UCSD-AML1 (cell line): ENCODE measurements around the gene MT2A.
"Not testable (repeated sequence)": the region's sequence is repeated elsewhere in the genome, so short reads cannot be mapped to it uniquely, and the experiment has no call there.

ENCODE experiments used
- DNase-seq: peaks from one replicate; lab custom pipeline; 2025; ENCODE audit not compliant: unreplicated experiment; lab: John Stamatoyannopoulos, UW

MT2A gene

DNA sequence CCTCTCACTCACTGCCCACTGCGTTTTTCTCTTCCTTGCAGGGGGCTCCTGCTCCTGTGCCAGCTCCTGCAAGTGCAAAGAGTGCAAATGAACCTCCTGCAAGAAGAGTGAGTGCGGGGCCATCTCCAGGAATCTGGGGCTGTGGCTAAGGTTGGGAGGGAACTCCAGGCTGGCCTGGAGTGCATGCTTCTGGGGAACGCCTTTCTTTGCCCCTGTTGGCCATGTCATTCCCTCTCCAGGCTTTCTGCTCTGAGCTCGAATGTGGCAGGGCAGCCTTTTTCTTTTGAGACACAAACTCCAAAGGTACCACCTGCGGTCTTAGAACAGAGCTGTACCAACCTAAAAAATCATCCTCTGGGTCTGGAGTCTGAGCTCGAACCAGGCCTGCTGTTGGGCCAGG is 9.8 kb downstream of the MT2A start:
- no peak for DNase-seq

DNA sequence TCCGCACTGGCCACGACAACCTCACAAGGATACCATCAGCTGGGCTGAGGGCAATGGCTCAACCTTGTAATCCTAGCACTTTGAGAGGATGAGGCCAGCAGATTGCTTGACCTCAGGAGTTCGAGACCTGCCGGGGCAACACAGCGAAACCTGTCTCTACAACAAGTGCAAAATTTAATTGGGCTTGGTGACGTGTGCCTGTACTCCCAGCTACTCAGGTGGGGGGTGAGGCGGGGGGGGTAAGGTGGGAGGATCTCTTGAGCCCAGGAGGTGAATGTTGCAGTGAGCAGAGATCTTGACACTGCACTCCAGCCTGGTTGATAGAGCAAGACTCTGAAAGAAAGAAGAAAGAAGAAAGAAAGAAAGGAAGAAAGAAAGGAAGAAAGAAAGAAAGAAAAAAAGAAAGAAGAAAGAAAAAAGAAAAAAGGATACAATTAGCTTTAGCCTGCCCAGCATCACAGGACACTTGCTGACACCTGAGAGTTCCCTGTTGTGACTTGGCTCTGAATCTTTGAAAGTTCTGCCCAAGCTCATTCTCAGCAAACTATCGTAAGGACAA is 12.0 kb downstream of the MT2A start:
- DNase-seq = no peak

DNA sequence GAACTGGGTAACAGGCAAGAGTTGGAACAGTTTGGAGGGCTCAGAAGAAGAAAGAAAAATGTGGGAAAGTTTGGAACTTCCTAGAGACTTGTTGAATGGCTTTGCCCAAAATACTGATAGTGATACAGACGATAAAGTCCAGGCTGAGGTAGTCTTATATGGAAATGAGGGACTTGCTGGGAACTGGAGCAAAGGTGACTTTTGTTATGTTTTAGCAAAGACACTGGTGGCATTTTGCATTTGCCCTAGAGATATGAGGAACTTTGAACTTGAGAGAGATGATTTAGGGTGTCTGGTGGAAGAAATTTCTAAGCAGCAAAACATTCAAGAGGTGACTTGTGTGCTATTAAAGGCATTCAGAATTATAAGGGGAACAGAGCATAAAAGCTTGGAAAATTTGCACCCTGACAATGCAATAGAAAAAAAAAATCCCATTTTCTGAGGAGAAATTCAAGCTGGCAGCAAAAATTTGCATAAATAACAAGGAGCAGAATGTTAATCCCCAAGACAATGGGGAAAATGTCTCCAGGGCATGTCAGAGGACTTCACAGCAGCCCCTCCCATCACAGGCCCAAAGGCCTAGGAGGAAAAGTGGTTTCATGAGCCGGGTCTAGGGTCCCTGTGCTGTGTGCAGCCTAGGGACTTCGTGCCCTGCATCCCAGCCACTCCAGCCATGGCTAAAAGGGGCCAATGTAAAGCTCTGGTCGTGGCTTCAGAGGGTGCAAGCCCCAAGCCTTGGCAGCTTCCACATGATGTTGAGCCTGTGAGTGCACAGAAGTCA is 13.5 kb downstream of the MT2A start:
- DNase-seq = not testable (repeated sequence)

DNA sequence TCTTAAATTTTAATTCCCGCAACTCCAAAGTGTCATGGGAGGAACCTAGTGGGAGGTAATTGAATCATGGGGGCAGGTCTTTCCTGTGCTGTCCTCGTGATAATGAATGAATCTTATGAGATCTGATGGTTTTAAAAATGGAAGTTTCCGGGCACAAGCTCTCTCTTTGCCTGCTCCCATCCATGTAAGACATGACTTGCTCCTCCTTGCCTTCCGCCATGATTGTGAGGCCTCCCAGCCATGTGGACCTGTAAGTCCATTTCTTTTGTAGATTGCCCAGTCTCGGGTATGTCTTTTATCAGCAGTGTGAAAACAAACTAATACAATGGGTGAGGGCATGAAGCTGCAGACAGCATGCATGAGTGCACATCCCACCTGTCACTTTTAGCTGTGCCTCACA is 14.8 kb downstream of the MT2A start:
- DNase-seq = not testable (repeated sequence)

DNA sequence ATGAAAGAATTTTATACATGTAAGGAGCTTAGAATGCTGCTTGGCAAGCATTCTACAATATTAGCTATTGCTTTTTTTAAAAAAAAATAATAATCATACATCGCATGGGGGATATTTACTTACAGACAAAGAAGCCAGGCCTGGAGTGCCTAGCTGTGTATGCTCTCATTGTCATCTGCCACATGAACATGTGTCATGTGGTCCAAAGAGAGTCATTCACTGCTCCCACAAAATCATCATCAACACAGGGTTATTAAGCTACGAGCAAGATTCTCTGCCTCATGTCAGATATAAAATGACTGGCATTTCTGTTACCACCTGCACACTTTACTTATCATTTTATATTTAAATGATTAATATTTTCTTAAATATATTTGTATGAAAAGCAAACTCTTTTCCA is 15.3 kb downstream of the MT2A start:
- DNase-seq = no peak

DNA sequence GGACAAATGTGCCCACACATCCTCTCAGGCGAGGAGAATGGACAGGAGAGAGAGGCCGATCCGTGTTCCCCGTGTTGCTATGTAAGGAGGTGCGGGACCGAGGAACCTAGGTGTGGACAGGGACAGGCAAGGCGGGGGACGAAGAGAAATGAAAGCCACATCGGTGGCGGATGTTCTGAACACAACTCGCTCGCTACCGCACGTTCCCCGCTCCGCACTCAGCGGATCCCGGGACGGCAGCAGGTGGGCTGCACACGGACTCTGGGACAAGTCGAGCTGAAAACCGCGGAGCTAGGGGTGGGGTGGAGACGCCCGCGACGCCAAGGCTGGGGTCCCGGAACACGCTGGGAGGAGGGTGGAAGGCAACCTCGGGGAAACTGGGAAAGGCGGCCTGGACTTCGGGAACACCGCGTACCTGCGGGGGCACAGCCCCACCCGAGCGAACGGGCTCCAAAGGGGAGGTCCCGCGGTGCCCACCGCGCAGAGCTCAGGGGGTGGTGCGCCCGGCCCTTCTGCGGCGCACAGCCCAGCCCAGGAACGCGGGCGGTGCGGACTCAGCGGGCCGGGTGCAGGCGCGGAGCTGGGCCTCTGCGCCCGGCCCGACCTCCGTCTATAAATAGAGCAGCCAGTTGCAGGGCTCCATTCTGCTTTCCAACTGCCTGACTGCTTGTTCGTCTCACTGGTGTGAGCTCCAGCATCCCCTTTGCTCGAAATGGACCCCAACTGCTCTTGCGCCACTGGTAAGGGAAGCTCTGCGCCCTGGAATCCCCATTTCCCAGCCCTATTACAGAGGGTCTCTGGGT is 17.0 kb downstream of the MT2A start, which contains the start of gene MT1E:
MT1E (plus strand) TSS at position 642 of the 803 bp plus-strand sequence; CDS start at position 713, 71 bp downstream.
- DNase-seq = no peak

DNA sequence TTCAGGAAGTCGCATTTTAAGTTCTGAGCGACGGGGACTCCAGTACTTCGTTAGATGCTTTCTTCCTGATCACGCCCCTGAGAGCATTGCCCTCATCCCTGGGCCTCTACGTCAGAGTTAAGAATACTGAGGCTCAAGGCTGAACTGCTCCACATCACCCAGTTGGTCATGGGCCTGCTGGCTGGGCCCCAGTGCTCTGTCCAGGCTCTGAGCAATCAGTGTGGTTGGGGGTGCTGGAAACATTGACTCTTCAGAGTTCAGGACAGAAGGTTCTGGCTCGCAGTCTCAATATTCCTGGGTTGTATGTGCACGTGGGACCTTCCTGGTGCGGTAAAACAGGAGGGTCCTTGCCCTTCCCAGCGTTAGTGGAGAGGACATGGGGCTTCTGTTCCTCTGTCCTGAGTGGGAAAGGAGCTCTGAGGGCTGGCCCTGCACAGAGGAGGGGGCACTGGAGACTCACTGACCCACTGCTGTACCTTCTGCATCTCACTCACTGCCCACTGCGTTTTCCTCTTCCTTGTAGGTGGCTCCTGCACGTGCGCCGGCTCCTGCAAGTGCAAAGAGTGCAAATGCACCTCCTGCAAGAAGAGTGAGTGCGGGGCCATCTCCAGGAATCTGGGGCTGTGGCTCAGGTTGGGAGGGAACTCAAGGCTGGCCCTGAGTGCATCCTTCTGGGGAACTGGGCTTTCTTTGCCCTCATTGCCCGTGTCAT is 17.7 kb downstream of the MT2A start:
- no peak for DNase-seq

DNA sequence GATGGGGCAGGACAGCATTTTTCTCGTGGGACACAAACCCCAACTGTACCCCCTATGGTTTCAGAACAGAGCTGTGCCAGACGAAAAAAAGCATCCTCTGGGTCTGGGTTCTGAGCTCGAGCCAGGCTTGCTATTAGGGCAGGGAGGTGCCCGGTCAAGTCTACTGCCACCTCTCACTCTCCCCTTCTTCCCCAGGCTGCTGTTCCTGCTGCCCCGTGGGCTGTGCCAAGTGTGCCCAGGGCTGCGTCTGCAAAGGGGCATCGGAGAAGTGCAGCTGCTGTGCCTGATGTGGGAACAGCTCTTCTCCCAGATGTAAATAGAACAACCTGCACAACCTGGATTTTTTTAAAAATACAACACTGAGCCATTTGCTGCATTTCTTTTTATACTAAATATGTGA is 18.3 kb downstream of the MT2A start:
- DNase-seq = no peak

DNA sequence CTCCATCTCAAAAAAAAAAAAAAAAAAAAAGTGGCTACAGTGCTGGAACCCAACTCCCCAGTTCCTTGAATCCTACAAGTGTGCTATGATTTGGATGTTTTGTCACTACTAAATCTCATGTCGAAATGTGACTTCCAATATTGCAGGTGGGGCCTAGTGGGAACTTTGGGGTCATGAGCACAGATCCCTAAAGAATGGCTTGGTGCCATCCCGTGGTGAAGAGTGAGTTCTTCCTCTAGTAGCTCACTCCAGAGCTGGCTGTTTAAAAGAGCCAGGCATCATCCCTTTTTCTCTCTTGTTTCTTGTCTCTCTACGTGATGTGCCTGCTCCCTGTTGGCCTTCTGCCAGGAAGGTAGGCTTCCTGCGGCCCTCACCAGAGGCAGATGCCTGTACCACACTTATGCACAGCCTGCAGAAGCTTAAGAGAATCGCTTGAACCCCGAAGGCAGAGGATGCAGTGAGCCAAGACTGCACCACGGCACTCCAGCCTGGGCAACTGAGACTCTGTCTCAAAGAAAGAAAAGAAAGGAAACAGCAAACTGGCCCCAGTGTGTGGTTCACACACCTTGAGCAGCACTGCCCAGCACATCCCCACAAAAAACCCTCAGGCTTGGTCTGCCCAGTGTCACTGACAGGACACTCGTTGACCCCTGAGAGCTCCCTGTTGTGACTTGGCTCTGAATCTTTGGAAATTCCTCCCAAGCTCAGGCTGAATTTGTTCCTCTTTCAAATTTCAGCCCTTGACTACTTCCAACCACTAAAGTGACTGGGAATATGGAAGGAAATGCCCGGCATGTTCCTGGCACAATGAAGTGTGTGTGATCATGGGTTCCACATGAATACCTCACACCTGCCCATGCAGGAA is 20.3 kb downstream of the MT2A start:
- no peak for DNase-seq

DNA sequence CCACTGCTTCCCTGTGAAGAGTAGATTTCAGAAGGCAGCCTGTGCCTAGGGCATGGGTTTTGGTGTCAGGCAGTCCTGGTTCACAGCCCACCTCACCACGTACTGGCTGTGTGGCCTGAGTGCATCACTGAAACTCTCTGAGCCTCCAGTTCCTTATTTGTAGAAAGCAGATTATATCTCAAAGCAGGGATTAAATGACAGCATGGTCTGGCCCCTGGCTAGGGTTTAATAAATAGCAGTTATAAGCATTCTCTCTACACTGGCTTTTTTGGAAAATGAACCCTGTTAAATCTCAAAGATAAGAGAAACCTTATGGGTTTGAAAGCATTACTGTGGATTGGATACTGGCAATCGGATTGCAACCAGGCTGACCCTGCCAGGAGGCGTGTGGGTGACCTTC is 21.1 kb downstream of the MT2A start:
- no peak for DNase-seq

DNA sequence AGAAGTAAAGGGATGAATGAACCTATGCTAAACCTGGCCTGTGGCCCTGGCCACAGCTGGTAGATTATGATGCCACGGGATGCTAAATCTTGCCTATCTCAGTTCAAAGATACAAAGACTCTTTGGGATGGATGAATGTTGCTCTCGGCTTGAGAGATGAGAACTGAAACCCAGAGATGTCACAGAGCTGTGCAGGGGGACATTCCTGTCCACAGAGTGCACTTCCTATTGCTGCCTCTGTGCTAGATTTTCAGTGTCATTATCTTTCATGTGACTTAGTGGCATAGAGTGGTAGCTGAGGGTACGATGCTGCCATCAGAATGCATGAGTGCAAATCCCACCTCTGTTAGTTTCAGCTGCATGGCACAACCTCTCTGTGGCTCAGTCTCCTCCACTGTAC is 21.8 kb downstream of the MT2A start:
- no peak for DNase-seq

DNA sequence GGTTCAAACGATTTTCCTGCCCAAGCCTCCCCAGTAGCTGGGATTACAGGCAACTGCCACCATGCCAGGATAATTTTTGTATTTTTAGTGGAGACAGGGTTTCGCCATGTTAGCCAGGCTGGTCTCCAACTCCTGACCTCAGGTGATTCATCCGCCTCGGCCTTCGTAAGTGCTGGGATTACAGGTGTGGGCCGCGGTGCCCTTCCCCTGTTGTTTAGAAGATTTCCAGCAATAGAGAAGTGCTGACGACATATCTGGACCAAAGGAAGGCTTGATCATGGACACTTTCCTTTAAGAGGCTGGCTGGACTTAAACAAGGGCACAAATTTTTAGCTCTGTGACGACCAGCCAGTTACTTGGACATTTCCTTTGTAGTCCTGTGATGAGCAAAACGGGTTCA is 22.8 kb downstream of the MT2A start:
- no peak for DNase-seq

DNA sequence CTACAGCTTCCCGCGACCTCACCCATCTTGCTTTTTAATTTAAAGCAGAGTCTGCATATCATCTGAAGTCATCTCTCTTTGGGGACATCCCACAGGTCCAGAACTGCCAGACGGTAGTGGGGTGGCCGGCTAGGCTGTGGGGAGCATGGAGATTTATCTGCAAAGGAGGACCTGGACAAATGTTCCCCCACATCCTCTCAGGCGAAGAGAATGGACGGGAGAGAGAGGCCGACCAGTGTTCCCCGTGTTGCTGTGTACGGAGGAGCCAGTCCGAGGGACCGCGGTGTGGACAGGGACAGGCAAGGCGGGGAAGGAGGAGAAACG is 23.4 kb downstream of the MT2A start:
- DNase-seq = no peak

DNA sequence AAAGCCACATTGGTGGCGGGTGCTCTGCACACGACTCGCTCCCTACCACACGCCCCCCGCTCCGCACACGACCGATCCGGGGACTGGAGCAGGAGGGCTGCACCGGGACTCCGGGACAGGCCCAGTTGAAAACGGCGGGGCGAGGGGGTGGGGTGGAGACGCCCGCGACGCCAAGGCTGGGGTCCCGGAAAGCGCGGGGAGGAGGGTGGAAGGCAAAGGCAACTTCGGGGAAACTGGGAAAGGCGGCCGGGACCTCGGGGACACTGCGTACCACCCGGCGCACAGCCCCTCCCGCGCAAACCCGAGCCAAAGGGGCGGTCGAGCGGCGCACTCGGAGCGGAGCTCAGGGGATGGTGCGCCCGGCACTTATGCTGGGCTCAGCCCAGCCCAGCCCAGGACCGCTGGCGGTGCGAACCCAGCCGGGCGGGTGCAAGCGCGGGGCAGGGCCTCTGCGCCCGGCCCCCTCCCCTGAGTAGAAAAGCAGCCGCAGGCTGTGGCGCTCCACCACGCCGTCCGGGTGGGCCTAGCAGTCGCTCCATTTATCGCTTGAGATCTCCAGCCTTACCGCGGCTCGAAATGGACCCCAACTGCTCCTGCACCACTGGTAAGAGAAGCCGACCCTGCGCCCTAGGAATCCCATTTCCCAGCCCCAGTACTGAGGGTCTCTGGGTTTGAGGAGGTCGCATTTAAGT is 23.9 kb downstream of the MT2A start, which contains the start of gene MT1M:
MT1M (plus strand) TSS at position 504 of the 692 bp plus-strand sequence; CDS start at position 577, 73 bp downstream.
- DNase-seq = no peak

DNA sequence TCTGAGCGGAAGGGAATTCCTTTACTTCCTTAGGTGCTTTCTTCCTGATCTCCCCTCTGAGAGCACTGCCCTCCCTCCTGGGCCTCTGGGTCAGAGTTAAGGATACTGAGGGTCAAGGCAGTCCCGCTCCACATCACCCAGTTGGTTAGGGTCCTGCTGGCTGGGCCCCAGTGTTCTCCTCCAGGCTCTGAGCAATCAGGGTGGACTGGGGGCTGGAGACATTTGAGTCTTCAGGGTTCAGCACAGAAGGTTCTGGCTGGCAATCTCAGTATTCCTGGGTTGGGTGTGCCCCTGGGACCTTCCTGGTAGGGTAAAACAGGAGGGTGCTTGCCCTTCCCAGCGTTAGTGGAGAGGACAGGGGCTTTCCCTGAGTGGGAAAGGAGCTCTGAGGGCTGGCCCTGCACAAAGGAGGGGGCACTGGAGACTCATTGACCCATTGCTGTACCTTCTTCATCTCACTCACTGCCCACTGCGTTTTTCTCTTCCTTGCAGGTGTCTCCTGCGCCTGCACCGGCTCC is 24.5 kb downstream of the MT2A start:
- DNase-seq = no peak

DNA sequence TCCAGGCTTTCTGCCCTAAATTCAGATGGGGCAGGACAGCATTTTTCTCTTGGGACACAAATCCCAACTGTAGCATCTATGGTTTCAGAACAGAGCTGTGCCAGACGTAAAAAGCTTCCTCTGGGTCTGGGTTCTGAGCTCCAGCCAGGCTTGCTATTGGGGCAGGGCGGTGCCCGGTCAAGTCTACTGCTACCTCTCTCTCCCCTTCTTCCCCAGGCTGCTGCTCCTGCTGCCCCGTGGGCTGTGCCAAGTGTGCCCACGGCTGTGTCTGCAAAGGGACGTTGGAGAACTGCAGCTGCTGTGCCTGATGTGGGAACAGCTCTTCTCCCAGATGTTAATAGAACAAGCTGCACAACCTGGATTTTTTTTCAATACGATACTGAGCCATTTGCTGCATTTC is 25.2 kb downstream of the MT2A start:
- DNase-seq = no peak

DNA sequence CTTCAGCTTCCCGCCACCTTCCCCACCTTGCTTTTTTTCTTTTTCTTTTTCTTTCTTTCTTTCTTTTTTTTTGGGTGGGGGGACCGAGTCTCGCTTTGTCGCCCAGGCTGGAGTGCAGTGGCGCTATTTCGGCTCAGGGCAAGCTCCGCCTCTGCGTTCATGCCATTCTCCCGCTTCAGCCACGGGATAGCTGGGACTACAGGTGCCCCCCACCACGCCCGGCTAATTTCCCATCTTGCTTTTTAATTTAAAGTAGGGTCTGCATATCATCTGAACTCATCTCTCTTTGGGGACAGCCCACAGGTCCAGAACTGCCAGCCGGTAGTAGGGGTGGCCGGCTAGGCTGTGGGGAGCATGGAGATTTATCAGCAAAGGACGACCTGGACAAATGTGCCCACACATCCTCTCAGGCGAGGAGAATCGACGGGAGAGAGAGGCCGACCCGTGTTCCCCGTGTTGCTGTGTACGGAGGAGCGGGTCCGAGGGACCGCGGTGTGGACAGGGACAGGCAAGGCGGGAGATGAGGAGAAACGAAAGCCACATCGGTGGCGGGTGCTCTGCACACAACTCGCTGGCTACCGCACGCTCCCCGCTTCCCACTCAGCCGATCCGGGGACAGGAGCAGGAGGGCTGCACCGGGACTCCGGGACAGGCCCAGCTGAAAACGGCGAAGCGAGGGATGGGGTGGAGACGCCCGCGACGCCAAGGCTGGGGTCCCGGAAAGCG is 26.5 kb downstream of the MT2A start:
- no peak for DNase-seq

DNA sequence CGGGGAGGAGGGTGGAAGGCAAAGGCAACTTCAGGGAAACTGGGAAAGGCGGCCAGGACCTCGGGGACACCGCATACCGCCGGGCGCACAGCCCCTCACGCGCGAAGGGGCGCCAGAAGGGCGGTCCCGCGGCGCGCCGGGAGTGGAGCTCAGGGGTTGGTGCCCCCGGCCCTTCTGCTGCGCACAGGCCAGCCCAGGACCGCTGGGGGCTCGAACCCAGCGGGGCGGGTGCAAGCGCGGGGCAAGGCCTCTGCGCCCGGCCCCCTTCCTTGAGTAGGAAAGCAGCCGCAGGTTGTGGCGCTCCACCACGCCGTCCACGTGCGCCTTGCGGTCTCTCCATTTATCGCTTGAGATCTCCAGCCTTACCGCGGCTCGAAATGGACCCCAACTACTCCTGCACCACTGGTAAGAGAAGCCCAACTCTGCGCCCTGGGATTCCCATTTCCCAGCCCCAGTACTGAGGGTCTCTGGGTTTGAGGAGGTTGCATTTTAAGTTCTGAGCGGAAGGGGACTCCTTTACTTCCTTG is 27.1 kb downstream of the MT2A start:
- no peak for DNase-seq
